Measurements from ENCODE around the gene PSMG3. TPM values are rescaled to one million over a fixed set of nuclear protein-coding genes. Genes with fewer than 3 reads are reported as not detected.

Gene PSMG3
- polyA plus RNA-seq, 2 of the 4 experiments (the other 2 are of a cell fraction): 75.9 to 89.3 TPM

- H3K4me1 ChIP-seq: peaks cover 60% of the 10 kb centered on the region
- ChIA-PET POLR2A (interaction anchor here (1.4 to 4.3 kb wide), 2 partner anchors 8 to 15 kb away, joined by 3 to 24 read pairs; partner anchors contain the start of gene TMEM184A), CTCF (interaction anchor here (0.6 to 18.4 kb wide), 7 partner anchors 10 to 89 kb away, joined by 3 to 204 read pairs (median 4); partner anchors contain the start of gene TMEM184A)
- no peaks in the 10 kb centered on the region for H3K9me3 ChIP-seq
- no peak overlapping the region for H3K4me3 ChIP-seq
- 84% methylated on average over 34 of the region's 41 CpGs for WGBS (ENCODE audit: missing lambda C conversion rate)
- peak overlapping the region; percentile 97 to 98; a peak in 4 of 6 replicates for H3K27ac ChIP-seq
- no peak overlapping the region for H3K4me2 ChIP-seq
- TF ChIP-seq FOSB (CRISPR knock-in tag; IDR thresholded peaks at IDR 0.05): peak; percentile 88
- TF ChIP-seq, protein P1, sequence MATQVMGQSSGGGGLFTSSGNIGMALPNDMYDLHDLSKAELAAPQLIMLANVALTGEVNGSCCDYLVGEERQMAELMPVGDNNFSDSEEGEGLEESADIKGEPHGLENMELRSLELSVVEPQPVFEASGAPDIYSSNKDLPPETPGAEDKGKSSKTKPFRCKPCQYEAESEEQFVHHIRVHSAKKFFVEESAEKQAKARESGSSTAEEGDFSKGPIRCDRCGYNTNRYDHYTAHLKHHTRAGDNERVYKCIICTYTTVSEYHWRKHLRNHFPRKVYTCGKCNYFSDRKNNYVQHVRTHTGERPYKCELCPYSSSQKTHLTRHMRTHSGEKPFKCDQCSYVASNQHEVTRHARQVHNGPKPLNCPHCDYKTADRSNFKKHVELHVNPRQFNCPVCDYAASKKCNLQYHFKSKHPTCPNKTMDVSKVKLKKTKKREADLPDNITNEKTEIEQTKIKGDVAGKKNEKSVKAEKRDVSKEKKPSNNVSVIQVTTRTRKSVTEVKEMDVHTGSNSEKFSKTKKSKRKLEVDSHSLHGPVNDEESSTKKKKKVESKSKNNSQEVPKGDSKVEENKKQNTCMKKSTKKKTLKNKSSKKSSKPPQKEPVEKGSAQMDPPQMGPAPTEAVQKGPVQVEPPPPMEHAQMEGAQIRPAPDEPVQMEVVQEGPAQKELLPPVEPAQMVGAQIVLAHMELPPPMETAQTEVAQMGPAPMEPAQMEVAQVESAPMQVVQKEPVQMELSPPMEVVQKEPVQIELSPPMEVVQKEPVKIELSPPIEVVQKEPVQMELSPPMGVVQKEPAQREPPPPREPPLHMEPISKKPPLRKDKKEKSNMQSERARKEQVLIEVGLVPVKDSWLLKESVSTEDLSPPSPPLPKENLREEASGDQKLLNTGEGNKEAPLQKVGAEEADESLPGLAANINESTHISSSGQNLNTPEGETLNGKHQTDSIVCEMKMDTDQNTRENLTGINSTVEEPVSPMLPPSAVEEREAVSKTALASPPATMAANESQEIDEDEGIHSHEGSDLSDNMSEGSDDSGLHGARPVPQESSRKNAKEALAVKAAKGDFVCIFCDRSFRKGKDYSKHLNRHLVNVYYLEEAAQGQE (IDR thresholded peaks at IDR 0.05): peak; percentile 9; the same call in 1 of the 2 replicates
- no peak for TF ChIP-seq ATOH8 (CRISPR knock-in tag; IDR thresholded peaks at IDR 0.05; ENCODE audit: low read depth)
- TF ChIP-seq KDM5A (IDR thresholded peaks at IDR 0.05): no peak
- no peak for TF ChIP-seq EHF (CRISPR knock-in tag; IDR thresholded peaks at IDR 0.05)
- peak; percentile 88 for TF ChIP-seq HOXA7 (CRISPR knock-in tag; IDR thresholded peaks at IDR 0.05)
- TF ChIP-seq, protein P2, sequence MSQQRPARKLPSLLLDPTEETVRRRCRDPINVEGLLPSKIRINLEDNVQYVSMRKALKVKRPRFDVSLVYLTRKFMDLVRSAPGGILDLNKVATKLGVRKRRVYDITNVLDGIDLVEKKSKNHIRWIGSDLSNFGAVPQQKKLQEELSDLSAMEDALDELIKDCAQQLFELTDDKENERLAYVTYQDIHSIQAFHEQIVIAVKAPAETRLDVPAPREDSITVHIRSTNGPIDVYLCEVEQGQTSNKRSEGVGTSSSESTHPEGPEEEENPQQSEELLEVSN (IDR thresholded peaks at IDR 0.05; ENCODE audit: borderline replicate concordance, low read depth): no peak
- 0 out of 3 replicates have a peak, but pooled peaks have one; percentile 19 for TF ChIP-seq BCL3 (IDR thresholded peaks at IDR 0.05)
- no peak for TF ChIP-seq TP53 (CRISPR knock-in tag; IDR thresholded peaks at IDR 0.05)
- TF ChIP-seq, protein P3, sequence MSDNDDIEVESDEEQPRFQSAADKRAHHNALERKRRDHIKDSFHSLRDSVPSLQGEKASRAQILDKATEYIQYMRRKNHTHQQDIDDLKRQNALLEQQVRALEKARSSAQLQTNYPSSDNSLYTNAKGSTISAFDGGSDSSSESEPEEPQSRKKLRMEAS (IDR thresholded peaks at IDR 0.05): 0 out of 2 replicates have a peak, but pooled peaks have one; percentile 16
- TF ChIP-seq KDM1A (IDR thresholded peaks at IDR 0.05; ENCODE audit: low read depth): no peak
- no peak for TF ChIP-seq HDAC2 (IDR thresholded peaks at IDR 0.05)
- no peak for TF ChIP-seq JUNB (IDR thresholded peaks at IDR 0.05)
- TF ChIP-seq SREBF2 (IDR thresholded peaks at IDR 0.05): no peak
- no peak for TF ChIP-seq TFCP2L1 (CRISPR knock-in tag; IDR thresholded peaks at IDR 0.05)
- 0 out of 5 replicates have a peak, but pooled peaks of 1 of the 2 experiments have one; percentile 21 for TF ChIP-seq JUN (IDR thresholded peaks at IDR 0.05)
- TF ChIP-seq ESRRA (IDR thresholded peaks at IDR 0.05; ENCODE audit: borderline replicate concordance, low read length): no peak
- ATAC-seq (peak; percentile 1 to 3; a peak in 3 of 6 replicates), FAIRE-seq (no peak), DNase-seq (ENCODE audit: low read depth in 1 of 2, low spot score in 1 of 2) (peak in 1 of 2 experiments; percentile 44)
Measured at GRCh38 chr7:1546909-1547776, 22.7 kb downstream of the PSMG3 start.
